SK-N-SH (cell line): Measurements from ENCODE around the gene CMC1. TPM values are rescaled to one million over a fixed set of nuclear protein-coding genes. Genes with fewer than 3 reads are reported as not detected.

Experiments
- CTCF ChIA-PET: fragments of 300-600, 350-600 bp; formaldehyde crosslinking; extraction: SDS; loops from one replicate; lab custom pipeline; 2021; lab: Yijun Ruan, JAX
- POLR2A ChIA-PET: fragments of 350-600 bp; sonication (Branson Sonifier 250); formaldehyde crosslinking; extraction: SDS; loops from one replicate; lab custom pipeline; 2020; ENCODE audit warnings: antibody characterized with exemption, inconsistent platforms; lab: Yijun Ruan, JAX
- DNase-seq: peaks from one replicate; pipeline ENCODE4 v3.0.0; 2012
- H2AFZ ChIP-seq: fragments of 200-600 bp; sonication (generic); 2 replicates; pipeline ENCODE4 v1.8.1; 2016; ENCODE audit warnings: antibody characterized with exemption, mild to moderate bottlenecking, low read depth
- H3F3A ChIP-seq: fragments of 200-600 bp; sonication (generic); replicated peaks from 2 replicates; pipeline ENCODE3; 2016; ENCODE audit warnings: antibody characterized with exemption, mild to moderate bottlenecking; ENCODE audit not compliant: insufficient read depth
- H3K27ac ChIP-seq, 2 experiments: fragments of 200-500 bp in 1 of 2; fragments of 200-600 bp in 1 of 2; sonication (Bioruptor generic) in 1 of 2; sonication (generic), shearing (Covaris generic) in 1 of 2; 2 replicates each; pipeline versions ENCODE4 v1.5.1 to v1.6.1; 2014 to 2016; ENCODE audit warnings: low read depth in 2 of 2, inconsistent platforms in 1 of 2, low read length in 1 of 2, mild to moderate bottlenecking in 1 of 2, mixed read lengths in 1 of 2
- H3K27me3 ChIP-seq: fragments of 200-600 bp; sonication (generic), shearing (Covaris generic); 2 replicates; pipeline ENCODE4 v1.6.1; 2016; ENCODE audit warnings: mixed run types; ENCODE audit not compliant: insufficient read depth
- H3K36me3 ChIP-seq, 2 experiments: fragments of 200-500 bp in 1 of 2; fragments of 200-600 bp in 1 of 2; sonication (Bioruptor generic) in 1 of 2; sonication (generic) in 1 of 2; replicated peaks in 1 of 2; 2 replicates each; pipeline versions ENCODE3 to v1.5.1; 2014 to 2016; ENCODE audit warnings: low read length in 1 of 2, mild to moderate bottlenecking in 1 of 2; ENCODE audit not compliant: insufficient read depth in 2 of 2, control insufficient read depth in 1 of 2
- H3K4me1 ChIP-seq, 2 experiments: fragments of 200-500 bp in 1 of 2; fragments of 200-600 bp in 1 of 2; sonication (Bioruptor generic) in 1 of 2; sonication (generic), shearing (Covaris generic) in 1 of 2; 2 replicates each; pipeline versions ENCODE4 v1.5.1 to v1.6.1; 2014 to 2016; ENCODE audit warnings: low read depth in 1 of 2, low read length in 1 of 2, mixed run types in 1 of 2; ENCODE audit not compliant: insufficient read depth in 2 of 2, control insufficient read depth in 1 of 2
- H3K4me2 ChIP-seq: fragments of 200-600 bp; sonication (generic), shearing (Covaris generic); 2 replicates; pipeline ENCODE4 v1.6.1; 2017; ENCODE audit warnings: mixed run types
- H3K4me3 ChIP-seq, 2 experiments: fragments of 200-500 bp in 1 of 2; fragments of 200-600 bp in 1 of 2; sonication (Bioruptor generic) in 1 of 2; sonication (generic), shearing (Covaris generic) in 1 of 2; 2 replicates each; pipeline versions ENCODE4 v1.5.1 to v1.8.1; 2014 to 2016; ENCODE audit warnings: low read depth in 2 of 2, inconsistent platforms in 1 of 2, low read length in 1 of 2, mild to moderate bottlenecking in 1 of 2, mixed read lengths in 1 of 2, moderate library complexity in 1 of 2
- H3K79me2 ChIP-seq: fragments of 200-600 bp; sonication (generic); 2 replicates; pipeline ENCODE4 v1.8.1; 2017; ENCODE audit warnings: mild to moderate bottlenecking; ENCODE audit not compliant: insufficient read depth
- H3K9ac ChIP-seq: fragments of 200-600 bp; sonication (generic); 2 replicates; pipeline ENCODE4 v1.6.1; 2017; ENCODE audit warnings: mixed run types
- H3K9me2 ChIP-seq: fragments of 200-600 bp; sonication (generic); 2 replicates; pipeline ENCODE4 v1.6.1; 2017; ENCODE audit warnings: mixed run types
- H3K9me3 ChIP-seq: fragments of 200-600 bp; sonication (generic); 2 replicates; pipeline ENCODE4 v1.6.1; 2017; ENCODE audit warnings: mixed run types, mild to moderate bottlenecking, moderate library complexity
- H4K20me1 ChIP-seq: fragments of 200-600 bp; sonication (generic); 2 replicates; pipeline ENCODE4 v1.6.1; 2017; ENCODE audit warnings: mild to moderate bottlenecking, mixed run types; ENCODE audit not compliant: insufficient read depth
- CTCF ChIP-seq: fragments of 200-600 bp; sonication (generic); IDR thresholded peaks from 2 replicates; pipeline ENCODE4 v1.6.1; 2017; ENCODE audit warnings: antibody characterized with exemption, mild to moderate bottlenecking, moderate library complexity
- ELF1 ChIP-seq: IDR thresholded peaks from 2 replicates; pipeline ENCODE4 v1.4.0; 2012
- EP300 ChIP-seq, 2 experiments: IDR thresholded peaks; 2 replicates each; pipeline versions ENCODE4 v1.4.0 to v1.6.1; 2012; ENCODE audit warnings: borderline replicate concordance in 1 of 2, low read depth in 1 of 2, low read length in 1 of 2
- EZH2phosphoT487 ChIP-seq: fragments of 200-600 bp; sonication (generic); IDR thresholded peaks from 2 replicates; pipeline ENCODE4 v1.6.1; 2017; ENCODE audit warnings: low read depth, mixed run types, mild to moderate bottlenecking, antibody characterized with exemption, moderate library complexity, borderline replicate concordance
- FOSL2 ChIP-seq: IDR thresholded peaks from 2 replicates; pipeline ENCODE4 v1.4.0; 2012; ENCODE audit warnings: low read depth, mild to moderate bottlenecking, moderate library complexity, borderline replicate concordance
- FOXJ3 ChIP-seq: sonication (generic); formaldehyde crosslinking; IDR thresholded peaks from 2 replicates; pipeline ENCODE4 v1.5.1; 2020; ENCODE audit warnings: mild to moderate bottlenecking, missing genetic modification reagents
- FOXM1 ChIP-seq: IDR thresholded peaks from 2 replicates; pipeline ENCODE4 v1.4.0; 2012; ENCODE audit warnings: low read depth, mild to moderate bottlenecking
- GABPA ChIP-seq: IDR thresholded peaks from 2 replicates; pipeline ENCODE4 v1.4.0; 2012; ENCODE audit warnings: low read depth, mild to moderate bottlenecking
- GATA2 ChIP-seq: sonication (generic); formaldehyde crosslinking; IDR thresholded peaks from 2 replicates; pipeline ENCODE4 v1.5.0; 2020; ENCODE audit warnings: mild to moderate bottlenecking, missing genetic modification reagents
- MAX ChIP-seq: IDR thresholded peaks from 2 replicates; pipeline ENCODE4 v1.4.0; 2012; ENCODE audit warnings: low read depth
- MEF2A ChIP-seq: IDR thresholded peaks from 2 replicates; pipeline ENCODE4 v1.4.0; 2012; ENCODE audit warnings: low read depth, borderline replicate concordance
- MXI1 ChIP-seq: IDR thresholded peaks from 2 replicates; pipeline ENCODE4 v1.6.1; 2012; ENCODE audit warnings: mild to moderate bottlenecking, low read depth, low read length, improper control_type of control experiment
- NRF1 ChIP-seq: IDR thresholded peaks from 2 replicates; pipeline ENCODE4 v1.6.1; 2012; ENCODE audit warnings: low read depth, mild to moderate bottlenecking, low read length
- PBX3 ChIP-seq: IDR thresholded peaks from 2 replicates; pipeline ENCODE4; 2012
- POLR2AphosphoS5 ChIP-seq: IDR thresholded peaks from 2 replicates; pipeline ENCODE4 v1.6.1; 2012; ENCODE audit warnings: low read depth, low read length
- REST ChIP-seq: IDR thresholded peaks from 2 replicates; pipeline ENCODE4 v1.6.1; 2012; ENCODE audit warnings: mild to moderate bottlenecking, low read depth, low read length, moderate library complexity
- SIN3A ChIP-seq: IDR thresholded peaks from 2 replicates; pipeline ENCODE4 v1.6.1; 2012; ENCODE audit warnings: low read depth, mild to moderate bottlenecking, low read length, moderate library complexity, borderline replicate concordance
- SMC3 ChIP-seq: IDR thresholded peaks from 2 replicates; pipeline ENCODE4 v1.6.1; 2012; ENCODE audit warnings: low read depth, low read length, improper control_type of control experiment
- USF1 ChIP-seq: IDR thresholded peaks from 2 replicates; pipeline ENCODE4 v1.4.0; 2012; ENCODE audit warnings: low read depth, borderline replicate concordance
- WGBS: methylation state at CpG from one replicate; pipeline ENCODE4 v1.1.6; 2017; ENCODE audit warnings: low lambda C conversion rate; 5-methylcytosine and 5-hydroxymethylcytosine counted together
- polyA plus RNA-seq, 3 experiments: library from polyadenylated mRNA; depleted of rRNA; stranded (reverse); fragments of >200 nt; gene quantifications; 2 replicates each; pipeline ENCODE4 v1.2.3, GENCODE V29; 2012

Gene CMC1
- polyA plus RNA-seq, 1 of the 3 experiments (the other 2 are of a cell fraction): 24.1 TPM

GRCh38 chr3:28242519-28242918 lies 1.1 kb downstream of the CMC1 start:
- H3F3A ChIP-seq: no peaks in the 10 kb centered on the region
- no peak overlapping the region for H3K9ac ChIP-seq
- ChIA-PET CTCF (no interaction called here), POLR2A (no interaction called here)
- peak overlapping the region; percentile 76 to 96 for H3K4me3 ChIP-seq
- no peak for TF ChIP-seq FOXJ3 (CRISPR knock-in tag)
- TF ChIP-seq CTCF: no peak
- TF ChIP-seq MAX: no peak
- TF ChIP-seq SMC3: no peak
- TF ChIP-seq ELF1: no peak
- no peak for TF ChIP-seq NRF1
- TF ChIP-seq SIN3A: no peak
- TF ChIP-seq MEF2A: no peak
- no peak for TF ChIP-seq GABPA
- DNase-seq: no peak
- H3K36me3 ChIP-seq: no peaks in the 10 kb centered on the region
- no peaks in the 10 kb centered on the region for H3K9me3 ChIP-seq
- H3K27ac ChIP-seq: no peak overlapping the region; a peak in 1 of 4 replicates
- no peak overlapping the region; the same call in 1 of the 2 replicates for H2AFZ ChIP-seq
- no peaks in the 10 kb centered on the region; the same call in 1 of the 2 replicates for H4K20me1 ChIP-seq
- peaks cover 55% of the 10 kb centered on the region for H3K79me2 ChIP-seq
- WGBS: 88% methylated on average over 3 of the region's 3 CpGs
- peak overlapping the region; percentile 66 for H3K4me2 ChIP-seq
- H3K4me1 ChIP-seq: peaks cover 0 to 6% of the 10 kb centered on the region in 2 experiments; a peak in 2 of 4 replicates
- H3K27me3 ChIP-seq: no peaks in the 10 kb centered on the region
- H3K9me2 ChIP-seq: no peaks in the 10 kb centered on the region

GRCh38 chr3:28243424-28244106 lies 2.1 kb downstream of the CMC1 start:
- no peak overlapping the region for H3K4me2 ChIP-seq
- DNase-seq: no peak
- POLR2A ChIA-PET: no interaction called here
- CTCF ChIA-PET: no interaction called here
- H4K20me1 ChIP-seq: no peaks in the 10 kb centered on the region; the same call in 1 of the 2 replicates
- H3K9me3 ChIP-seq: no peaks in the 10 kb centered on the region
- no peaks in the 10 kb centered on the region for H3K9me2 ChIP-seq
- H2AFZ ChIP-seq: no peak overlapping the region
- no peaks in the 10 kb centered on the region for H3K36me3 ChIP-seq
- no peaks in the 10 kb centered on the region for H3K27me3 ChIP-seq
- H3F3A ChIP-seq: no peaks in the 10 kb centered on the region
- H3K4me1 ChIP-seq: peaks cover 0 to 6% of the 10 kb centered on the region in 2 experiments; a peak in 2 of 4 replicates
- peaks cover 66% of the 10 kb centered on the region for H3K79me2 ChIP-seq
- H3K4me3 ChIP-seq: no peak overlapping the region
- no peak overlapping the region for H3K9ac ChIP-seq
- no peak overlapping the region for H3K27ac ChIP-seq
- 94% methylated on average over 3 of the region's 3 CpGs for WGBS
- TF ChIP-seq MXI1 (no peak), REST (no peak), FOXM1 (no peak), EZH2phosphoT487 (no peak), EP300 (IDR thresholded peaks at IDR 0.05; ENCODE audit: borderline replicate concordance in 1 of 2, low read depth in 1 of 2, low read length in 1 of 2) (no peak), MAX (no peak), GABPA (no peak), GATA2 (no peak), FOXJ3 (CRISPR knock-in tag) (no peak), FOSL2 (no peak), POLR2AphosphoS5 (no peak), SIN3A (no peak), USF1 (no peak), PBX3 (no peak), ELF1 (no peak)
